Superior temporal gyrus (tissue), 1 donor: Measurements from ENCODE around the gene LMNA.
"Not testable (repeated sequence)": the region's sequence is repeated elsewhere in the genome, so short reads cannot be mapped to it uniquely, and the experiment has no call there.

ENCODE experiments used
- DNase-seq: peaks from one replicate; pipeline ENCODE4 v3.0.0-alpha.2; 2016; ENCODE audit errors: extremely low spot score

LMNA gene

DNA sequence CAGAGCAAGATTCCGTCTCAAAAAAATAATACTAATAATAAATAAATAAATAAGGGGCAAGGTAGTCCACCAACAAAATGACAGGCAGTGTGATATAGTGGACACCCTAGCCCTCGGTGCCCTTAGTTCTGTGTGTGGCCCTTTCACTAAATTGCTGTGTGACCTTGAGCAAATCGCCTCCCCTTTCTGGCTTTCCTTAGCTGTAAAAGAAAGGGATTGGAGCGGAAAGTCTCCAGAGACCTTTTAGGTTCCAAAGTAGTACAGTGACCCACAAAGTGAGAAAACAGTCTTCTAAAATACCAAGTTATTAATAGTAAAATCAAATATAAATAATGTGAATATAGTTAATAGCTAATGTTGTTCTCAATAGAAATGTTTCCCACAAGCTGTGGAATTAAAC is 7.6 kb downstream of the LMNA start:
- DNase-seq, result no peak

DNA sequence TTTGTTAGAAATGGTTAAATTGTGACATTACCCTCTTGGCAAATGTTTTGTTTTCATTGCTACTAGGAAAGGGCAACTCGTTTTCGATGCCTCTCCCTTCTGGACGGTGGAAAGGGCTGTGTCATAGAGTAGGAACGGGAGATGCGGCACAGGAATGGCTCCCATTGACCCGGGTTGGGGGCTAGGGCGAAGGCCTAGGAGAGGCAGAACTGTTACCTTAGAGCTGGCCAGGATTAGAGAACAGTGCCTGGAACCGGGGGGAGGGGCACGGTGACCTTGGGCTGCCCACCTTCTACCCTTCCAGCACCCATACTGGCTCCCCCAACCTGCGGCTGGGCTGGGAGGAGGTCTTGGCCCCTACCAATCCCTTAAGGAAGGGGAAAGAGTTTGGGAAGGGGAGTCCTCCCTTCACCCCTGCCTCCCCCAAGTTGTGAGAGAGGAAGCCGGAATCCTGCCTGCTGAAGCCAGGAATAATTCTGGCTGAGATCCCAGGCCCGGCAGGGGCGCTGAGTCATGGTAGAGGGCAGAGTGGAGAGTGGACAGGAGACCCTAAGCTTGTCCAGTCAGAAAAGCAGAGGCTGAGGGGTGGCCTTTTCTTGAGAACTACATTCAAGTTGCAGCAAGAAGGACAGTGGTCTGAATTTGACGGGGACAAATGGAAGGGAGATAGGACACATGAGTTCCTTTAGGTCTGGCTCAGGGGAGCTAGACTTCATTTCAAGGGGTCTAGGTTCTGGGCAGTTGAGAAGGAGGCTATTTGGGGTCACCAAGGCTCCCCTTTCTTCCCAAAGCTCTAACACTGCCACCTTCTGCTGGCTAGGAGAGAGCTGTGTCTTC is 8.2 kb downstream of the LMNA start:
- peak; percentile 69 for DNase-seq

DNA sequence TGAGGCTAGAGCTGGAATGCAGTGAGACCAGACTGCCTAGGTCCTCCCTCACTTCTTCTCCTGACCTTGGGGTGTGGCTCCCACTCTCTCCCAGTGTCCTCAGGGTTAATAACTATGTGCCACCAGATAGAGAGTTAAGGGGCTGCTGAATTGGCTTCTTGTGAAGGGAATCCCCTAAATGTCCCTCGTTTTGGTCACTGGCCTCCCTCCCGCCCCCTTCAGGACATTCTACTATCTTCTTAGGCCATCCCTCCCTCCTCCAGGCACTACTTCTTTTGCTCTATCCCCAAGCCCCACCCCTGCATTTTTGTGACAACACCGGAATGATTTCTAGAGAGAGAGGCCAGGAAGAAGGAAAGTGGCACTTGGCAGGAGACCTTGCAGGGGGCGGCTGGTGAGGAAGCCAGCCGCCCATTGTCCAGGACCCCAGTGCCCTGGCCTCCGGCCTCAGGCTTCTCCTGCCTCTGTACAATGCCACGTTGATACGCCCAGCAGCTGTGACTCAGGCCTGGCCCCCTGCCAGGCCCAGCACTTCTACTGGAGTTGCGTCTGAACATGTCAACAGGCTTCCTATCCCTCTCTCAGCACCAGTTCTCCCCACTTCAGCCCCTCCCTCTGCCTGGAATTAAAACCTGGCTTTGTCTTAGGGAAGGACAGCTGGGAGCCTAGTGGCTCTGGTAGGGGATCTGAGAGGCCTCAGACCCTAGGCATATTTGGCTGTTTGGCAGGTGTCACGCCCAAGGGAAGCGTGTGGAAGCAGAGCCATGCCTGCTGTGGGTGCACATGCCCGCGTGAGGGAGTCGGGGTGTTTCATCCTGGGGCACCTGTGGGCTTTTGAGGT is 9.1 kb downstream of the LMNA start:
- DNase-seq, result peak; percentile 97

DNA sequence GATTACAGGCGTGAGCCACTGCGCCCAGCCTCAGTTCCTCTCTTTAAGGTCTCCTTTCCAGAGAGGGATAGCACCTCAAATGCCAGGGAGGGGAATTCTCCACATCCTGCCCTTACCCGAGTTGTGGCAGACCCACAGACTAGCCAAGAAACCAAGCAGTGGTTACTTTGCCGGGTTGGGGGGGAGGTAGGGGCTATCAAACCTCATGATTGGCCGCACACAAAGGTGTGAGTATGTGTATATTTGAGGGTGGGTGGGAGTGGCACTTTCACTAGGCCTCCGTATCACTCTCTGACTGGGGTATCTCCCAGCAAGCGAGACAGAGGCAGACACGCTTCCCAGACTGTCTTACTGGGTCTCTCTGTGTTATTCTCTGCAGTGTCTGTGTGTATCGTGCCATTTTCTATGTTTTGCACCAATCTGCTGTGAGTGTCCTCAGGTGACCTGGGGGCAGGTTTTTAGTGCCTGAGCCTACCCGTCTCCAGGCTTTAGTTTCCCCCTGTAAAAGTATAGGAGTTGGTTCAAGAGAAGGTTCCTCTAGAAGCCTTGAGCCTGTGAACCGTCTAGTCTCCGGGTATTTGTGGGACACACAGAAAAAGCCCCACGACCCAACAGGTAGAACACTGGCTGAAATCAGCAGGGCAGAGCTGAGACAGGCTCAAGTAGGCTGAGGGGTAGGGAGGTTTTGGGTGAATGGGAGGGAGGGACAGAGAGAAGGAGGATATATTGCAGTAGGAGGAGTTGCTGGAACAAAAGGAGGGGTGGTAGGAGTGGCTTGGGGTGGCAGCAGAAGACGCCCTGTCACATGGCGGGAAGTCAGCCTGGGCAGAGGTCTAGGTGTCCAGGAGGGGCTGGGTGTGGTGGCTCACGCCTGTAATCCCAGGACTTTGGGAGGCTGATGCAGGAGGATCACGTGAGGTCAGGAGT is 10.3 kb downstream of the LMNA start:
- no peak for DNase-seq

DNA sequence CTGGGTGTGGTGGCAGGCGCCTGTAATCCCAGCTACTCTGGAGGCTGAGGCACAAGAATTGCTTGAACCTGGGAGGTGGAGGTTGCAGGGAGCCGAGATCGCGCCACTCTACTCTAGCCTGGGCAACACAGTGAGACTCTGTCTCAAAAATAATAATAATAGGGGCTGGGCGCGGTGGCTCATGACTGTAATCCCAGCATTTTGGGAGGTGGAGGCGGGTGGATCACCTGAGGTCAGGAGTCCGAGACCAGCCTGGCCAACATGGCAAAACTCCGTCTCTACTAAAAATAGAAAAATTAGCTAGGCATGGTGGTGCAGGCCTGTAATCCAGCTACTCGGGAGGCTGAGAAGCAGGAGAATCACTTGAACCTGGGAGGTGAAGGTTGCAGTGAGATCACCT is 11.0 kb downstream of the LMNA start:
- not testable (repeated sequence) for DNase-seq

DNA sequence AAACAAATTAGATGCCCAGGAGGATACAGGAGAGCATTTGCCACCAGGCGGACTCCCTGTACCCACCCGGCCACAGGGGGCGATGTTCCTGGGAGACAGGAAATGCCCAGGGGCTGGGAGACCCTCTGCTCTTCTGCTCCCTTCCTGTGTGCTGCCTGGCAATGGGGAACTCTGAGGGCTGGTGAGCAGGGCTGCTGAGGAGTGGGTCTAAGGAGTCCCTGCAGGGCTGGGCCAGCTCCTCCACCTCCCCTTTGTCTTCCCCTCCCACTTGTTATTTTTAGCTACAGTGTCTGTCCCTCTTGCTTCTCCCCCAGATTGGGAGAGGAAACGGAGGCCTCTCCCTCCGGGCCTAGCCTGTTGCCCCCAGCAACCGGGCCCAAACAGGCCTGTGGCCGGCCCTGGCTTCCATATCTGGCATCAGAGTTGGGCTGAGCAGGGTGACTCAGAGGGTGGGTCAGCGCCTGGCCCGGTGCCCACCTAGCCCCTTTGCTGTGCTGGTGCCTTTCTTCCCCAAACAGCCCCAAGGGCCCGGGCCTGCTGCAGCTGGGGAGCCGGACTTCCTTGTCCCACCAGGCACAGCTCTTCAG is 11.6 kb downstream of the LMNA start:
- DNase-seq, result no peak

DNA sequence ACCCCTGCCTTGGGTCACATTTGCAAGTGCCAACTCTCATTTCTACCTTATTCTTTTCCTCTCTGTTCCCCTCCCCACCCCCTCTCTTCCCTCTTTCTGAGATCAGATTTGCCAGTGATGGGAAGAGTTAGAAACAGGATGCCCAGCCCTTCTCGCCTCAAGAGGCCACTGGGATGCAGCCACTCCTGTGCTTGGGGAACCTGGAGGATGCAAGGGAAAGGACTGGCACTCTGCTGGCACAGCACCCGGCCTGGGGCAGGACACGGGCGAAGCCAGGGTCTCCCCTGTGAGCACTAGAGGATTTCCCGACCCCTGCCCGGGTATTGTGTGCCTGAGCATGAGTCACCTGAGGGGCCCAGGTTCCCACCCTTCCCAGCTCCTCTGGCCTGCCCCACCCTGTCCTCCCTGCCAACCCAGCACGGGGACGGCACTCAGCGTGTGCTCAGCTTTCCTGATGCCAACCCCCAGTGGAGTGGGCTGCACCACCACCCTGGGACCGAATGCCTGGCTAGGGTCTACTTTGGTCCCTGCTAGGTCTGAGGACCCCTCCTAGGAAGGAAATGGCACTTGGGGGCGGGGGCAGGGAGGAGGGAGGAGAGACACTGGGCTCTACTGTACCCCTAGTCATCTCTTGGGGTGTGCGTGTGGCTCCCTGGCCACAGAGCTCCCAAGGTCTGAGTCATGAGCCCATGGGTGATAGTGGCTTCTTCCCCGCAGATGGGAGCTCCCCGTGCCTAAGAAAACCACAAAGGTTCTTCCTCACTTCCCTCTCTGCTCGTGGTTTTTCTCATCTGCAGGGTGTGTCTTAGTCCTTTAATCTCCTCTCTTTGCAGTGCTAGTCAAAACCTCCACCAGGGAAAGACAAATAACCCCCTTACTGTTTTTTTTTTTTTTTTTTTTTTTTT is 12.4 kb downstream of the LMNA start:
- DNase-seq, result no peak

DNA sequence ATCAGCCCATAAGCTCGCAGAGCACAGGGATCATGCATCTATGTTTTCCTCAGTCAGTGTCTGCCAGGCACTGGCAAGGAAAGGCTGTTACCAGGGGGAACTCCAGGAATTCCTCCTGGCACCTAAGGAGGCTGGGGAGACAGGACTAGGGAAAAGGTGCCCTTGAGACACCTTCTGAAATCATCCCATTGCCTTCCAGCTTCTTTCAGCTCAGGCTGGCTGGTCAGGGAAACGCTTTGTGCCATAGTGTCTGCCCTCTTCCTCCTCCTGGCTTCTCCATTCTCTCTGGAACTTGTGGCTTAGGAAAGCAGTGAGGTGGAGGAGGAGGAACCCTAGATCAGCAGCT is 13.8 kb downstream of the LMNA start:
- no peak for DNase-seq

DNA sequence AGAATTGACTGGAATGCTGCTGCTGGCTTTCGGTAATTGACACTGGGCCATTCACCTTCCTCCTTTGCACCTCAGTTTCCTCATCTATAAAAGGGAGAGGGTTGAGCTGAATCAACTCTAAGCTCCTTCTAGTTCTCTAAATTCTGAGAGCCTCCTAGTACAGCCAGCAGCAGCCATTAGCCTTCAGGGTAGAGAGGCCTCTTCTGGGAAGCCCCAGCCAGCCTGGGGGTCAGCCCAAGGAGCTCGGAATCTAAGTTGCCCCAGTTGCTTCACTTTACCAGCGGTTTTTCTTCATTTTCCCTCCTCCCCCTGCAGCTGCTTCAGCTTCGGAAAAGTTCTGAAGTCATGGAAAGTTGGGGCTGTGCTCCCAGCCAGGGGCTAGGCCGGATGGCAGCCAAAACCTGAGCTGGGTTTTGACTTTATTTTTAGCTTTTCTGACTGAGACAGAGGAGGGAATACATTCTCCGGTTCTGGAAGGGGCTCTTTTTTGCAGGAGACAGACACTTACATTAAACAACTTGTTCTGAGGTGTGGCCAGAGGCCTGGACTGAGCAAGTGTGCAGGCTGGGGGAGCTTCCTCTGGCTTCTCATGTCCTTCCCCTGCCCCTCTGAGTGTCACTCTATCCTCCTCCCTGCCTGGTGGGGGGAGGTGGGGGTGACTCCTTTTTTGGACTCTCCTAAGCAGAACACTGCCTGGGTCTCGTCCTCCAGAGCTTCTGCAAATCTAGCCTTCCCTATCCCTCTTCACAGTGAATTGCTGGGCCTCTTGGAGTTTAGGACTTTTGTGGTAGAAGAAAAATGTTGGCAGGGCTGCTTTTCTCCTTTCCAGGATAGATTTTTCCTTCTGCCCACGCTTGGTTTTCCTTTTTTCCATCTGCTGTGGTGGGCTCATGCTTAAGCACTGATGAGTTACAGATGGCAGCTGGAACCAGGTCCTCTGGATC is 14.4 kb downstream of the LMNA start:
- no peak for DNase-seq

DNA sequence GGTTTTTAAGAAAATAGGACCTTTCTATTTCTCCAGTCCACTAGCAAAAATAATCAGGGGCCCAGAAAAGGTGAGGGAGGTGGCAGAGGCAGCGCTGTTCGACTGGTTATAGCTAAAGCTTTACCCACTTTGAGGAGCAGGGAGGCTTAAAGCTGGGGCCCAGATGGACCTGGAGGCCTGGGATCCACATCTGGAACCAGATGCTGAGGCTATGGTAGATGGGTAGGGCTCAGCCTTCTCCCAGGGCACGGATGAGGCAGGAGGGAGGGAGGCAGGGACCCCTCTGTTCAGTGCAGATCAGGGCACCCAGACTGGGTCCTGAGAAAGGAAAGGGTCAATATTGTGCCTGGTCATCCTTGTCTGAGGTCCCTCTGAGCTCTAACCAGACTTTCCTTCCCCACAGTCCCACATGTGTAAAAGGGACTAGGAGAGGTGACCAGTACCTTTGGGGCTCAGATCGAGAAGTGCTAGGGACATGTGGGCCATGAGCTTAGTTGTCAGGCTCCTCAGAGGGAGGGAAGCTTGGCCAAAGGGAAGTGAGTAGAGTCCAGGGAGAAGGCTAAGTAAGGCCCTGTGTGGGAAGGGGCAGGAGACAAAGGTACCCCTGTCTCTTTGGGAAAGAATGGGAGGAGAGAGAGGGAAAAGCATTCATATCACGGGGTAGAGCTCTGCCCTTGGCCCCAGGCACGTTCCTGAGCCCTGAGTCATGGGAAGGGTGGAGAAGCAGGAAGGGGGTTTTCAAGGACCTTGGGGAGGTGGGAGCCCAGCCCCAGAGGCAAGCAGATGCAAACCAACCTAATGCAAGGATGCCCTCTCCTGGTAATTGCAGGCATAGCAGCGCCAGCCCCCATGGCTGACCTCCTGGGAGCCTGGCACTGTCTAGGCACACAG is 15.4 kb downstream of the LMNA start:
- peak; percentile 89 for DNase-seq

DNA sequence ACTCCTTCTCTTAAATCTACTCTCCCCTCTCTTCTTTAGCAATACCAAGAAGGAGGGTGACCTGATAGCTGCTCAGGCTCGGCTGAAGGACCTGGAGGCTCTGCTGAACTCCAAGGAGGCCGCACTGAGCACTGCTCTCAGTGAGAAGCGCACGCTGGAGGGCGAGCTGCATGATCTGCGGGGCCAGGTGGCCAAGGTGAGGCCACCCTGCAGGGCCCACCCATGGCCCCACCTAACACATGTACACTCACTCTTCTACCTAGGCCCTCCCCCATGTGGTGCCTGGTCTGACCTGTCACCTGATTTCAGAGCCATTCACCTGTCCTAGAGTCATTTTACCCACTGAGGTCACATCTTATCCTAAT is 16.0 kb downstream of the LMNA start:
- DNase-seq, result no peak

DNA sequence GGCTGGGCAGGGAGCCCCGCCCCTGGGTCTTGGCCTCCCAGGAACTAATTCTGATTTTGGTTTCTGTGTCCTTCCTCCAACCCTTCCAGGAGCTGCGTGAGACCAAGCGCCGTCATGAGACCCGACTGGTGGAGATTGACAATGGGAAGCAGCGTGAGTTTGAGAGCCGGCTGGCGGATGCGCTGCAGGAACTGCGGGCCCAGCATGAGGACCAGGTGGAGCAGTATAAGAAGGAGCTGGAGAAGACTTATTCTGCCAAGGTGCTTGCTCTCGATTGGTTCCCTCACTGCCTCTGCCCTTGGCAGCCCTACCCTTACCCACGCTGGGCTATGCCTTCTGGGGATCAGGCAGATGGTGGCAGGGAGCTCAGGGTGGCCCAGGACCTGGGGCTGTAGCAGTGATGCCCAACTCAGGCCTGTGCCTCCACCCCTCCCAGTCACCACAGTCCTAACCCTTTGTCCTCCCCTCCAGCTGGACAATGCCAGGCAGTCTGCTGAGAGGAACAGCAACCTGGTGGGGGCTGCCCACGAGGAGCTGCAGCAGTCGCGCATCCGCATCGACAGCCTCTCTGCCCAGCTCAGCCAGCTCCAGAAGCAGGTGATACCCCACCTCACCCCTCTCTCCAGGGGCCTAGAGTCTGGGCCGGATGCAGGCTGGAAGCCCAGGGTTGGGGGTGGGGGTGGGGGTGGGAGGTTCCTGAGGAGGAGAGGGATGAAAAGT is 20.4 kb downstream of the LMNA start:
- no peak for DNase-seq

DNA sequence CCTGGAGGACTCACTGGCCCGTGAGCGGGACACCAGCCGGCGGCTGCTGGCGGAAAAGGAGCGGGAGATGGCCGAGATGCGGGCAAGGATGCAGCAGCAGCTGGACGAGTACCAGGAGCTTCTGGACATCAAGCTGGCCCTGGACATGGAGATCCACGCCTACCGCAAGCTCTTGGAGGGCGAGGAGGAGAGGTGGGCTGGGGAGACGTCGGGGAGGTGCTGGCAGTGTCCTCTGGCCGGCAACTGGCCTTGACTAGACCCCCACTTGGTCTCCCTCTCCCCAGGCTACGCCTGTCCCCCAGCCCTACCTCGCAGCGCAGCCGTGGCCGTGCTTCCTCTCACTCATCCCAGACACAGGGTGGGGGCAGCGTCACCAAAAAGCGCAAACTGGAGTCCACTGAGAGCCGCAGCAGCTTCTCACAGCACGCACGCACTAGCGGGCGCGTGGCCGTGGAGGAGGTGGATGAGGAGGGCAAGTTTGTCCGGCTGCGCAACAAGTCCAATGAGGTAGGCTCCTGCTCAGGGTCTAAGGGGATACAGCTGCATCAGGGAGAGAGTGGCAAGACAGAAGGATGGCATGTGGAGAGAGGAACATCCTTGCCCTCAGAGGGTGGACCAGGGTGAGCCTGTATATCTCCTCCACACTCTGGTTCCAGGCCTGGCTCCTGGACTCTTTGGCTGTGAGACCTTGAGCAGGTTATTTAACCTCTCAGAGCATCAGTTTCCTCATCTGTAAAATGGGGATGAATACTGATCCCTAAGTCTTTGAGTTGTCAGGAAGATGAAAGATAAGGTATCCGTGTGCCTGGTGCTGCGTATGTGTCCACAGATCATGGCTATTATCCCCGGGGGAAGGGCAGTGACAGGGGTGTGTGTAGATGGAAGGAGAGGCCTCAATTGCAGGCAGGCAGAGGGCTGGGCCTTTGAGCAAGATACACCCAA is 21.7 kb downstream of the LMNA start:
- no peak for DNase-seq

DNA sequence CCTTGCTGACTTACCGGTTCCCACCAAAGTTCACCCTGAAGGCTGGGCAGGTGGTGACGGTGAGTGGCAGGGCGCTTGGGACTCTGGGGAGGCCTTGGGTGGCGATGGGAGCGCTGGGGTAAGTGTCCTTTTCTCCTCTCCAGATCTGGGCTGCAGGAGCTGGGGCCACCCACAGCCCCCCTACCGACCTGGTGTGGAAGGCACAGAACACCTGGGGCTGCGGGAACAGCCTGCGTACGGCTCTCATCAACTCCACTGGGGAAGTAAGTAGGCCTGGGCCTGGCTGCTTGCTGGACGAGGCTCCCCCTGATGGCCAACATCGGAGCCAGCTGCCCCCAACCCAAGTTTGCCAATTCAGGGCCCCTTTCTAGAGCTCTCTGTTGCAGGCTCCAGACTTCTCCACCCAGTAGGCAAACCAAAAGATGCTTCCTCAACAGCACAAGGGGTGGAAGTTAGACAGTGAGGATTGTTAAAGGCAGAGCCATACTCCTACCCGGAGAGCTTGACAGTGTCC is 22.5 kb downstream of the LMNA start:
- DNase-seq, result no peak

DNA sequence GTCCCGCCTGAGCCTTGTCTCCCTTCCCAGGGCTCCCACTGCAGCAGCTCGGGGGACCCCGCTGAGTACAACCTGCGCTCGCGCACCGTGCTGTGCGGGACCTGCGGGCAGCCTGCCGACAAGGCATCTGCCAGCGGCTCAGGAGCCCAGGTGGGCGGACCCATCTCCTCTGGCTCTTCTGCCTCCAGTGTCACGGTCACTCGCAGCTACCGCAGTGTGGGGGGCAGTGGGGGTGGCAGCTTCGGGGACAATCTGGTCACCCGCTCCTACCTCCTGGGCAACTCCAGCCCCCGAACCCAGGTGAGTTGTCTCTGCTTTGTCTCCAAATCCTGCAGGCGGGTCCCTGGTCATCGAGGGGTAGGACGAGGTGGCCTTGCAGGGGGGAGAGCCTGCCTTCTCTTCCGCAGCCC is 24.0 kb downstream of the LMNA start:
- DNase-seq, result no peak
